RWPE2 (cell line): ENCODE data around the gene FMN2.

Source experiments
- ATAC-seq: fragments of 200-7000 bp; cut with Tn5 transposase; 3 replicates; pipeline ENCODE4 v1.9.1; 2021; ENCODE audit warnings: low read depth
- DNase-seq: peaks from one replicate; pipeline ENCODE4 v3.0.0-alpha.2; 2020; ENCODE audit warnings: low spot score
- H3K27ac ChIP-seq: fragments of 450-650 bp; 2 replicates; pipeline ENCODE4 v1.5.1; 2017; ENCODE audit warnings: mild to moderate bottlenecking; ENCODE audit not compliant: poor library complexity, severe bottlenecking
- H3K27me3 ChIP-seq: fragments of 250-450 bp; sonication (Bioruptor Pico); 2 replicates; pipeline ENCODE4 v1.5.1; 2021; ENCODE audit warnings: mild to moderate bottlenecking, moderate library complexity; ENCODE audit not compliant: insufficient read depth, poor library complexity, severe bottlenecking
- H3K36me3 ChIP-seq: fragments of 250-450 bp; sonication (Bioruptor Pico); 2 replicates; pipeline ENCODE4 v1.5.1; 2020; ENCODE audit warnings: low read depth, mild to moderate bottlenecking, moderate library complexity
- H3K4me1 ChIP-seq: fragments of 250-450 bp; sonication (Bioruptor Pico); 2 replicates; pipeline ENCODE4 v1.5.1; 2021; ENCODE audit warnings: mild to moderate bottlenecking, moderate library complexity; ENCODE audit not compliant: insufficient read depth, poor library complexity, severe bottlenecking
- H3K4me3 ChIP-seq: fragments of 250-450 bp; sonication (Bioruptor Pico); 2 replicates; pipeline ENCODE4 v1.5.1; 2021; ENCODE audit warnings: mild to moderate bottlenecking, moderate library complexity; ENCODE audit not compliant: severe bottlenecking
- H3K9me3 ChIP-seq: fragments of 250-450 bp; sonication (Bioruptor Pico); 2 replicates; pipeline ENCODE4 v1.5.1; 2021; ENCODE audit warnings: mild to moderate bottlenecking, moderate library complexity; ENCODE audit not compliant: severe bottlenecking
- TF ChIP-seq, protein P1 (sequence below): fragments of 450-650 bp; IDR thresholded peaks from one replicate; pipeline ENCODE4 v1.5.1; 2017; ENCODE audit warnings: mild to moderate bottlenecking, moderate library complexity; ENCODE audit not compliant: poor library complexity, severe bottlenecking

FMN2 gene

DNA sequence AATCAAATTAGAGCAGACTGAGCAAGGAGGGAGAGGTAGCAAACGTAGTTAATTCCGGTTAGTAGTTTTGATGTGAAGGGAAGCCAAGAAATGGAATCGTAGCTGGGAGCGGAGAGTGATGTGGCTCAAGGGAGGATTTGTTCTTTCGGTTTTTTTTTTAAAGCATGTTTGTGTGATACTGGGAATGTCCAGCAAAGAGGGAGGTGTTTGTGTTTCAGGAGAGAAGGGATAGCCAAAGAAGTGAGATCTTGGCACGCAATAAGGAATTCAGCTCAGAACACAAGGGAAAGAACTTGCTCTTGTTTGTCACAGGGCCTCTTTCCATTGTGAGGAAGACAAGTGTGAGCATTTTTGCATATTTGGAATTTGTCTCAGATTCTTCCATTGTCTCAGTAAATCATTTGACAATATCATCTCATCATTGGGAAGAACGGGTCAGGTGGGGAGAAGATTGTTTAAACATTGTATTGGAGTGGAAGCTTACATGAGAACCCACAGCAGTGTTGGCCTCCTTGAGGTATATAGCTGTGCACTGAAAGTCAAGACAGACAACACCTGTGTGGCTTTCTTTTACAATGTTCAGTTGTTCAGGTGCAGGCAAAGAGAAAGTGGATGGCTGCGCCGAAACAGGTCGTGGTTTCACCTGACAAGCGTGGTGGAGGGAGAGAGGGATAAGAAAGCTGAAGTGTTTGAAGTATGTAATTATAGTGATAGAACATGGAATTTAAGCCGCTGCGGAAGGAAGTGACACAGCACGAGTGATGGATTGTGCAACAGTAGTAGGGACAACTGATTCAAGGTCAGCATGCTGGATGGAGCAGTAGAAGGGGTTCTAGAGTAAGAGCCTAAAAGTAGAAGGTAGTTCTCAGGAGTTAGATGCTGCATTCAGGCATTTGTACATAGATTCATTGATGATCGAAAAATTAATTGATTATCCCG lies 25.4 kb downstream of the FMN2 start:
- TF ChIP-seq, protein P1, sequence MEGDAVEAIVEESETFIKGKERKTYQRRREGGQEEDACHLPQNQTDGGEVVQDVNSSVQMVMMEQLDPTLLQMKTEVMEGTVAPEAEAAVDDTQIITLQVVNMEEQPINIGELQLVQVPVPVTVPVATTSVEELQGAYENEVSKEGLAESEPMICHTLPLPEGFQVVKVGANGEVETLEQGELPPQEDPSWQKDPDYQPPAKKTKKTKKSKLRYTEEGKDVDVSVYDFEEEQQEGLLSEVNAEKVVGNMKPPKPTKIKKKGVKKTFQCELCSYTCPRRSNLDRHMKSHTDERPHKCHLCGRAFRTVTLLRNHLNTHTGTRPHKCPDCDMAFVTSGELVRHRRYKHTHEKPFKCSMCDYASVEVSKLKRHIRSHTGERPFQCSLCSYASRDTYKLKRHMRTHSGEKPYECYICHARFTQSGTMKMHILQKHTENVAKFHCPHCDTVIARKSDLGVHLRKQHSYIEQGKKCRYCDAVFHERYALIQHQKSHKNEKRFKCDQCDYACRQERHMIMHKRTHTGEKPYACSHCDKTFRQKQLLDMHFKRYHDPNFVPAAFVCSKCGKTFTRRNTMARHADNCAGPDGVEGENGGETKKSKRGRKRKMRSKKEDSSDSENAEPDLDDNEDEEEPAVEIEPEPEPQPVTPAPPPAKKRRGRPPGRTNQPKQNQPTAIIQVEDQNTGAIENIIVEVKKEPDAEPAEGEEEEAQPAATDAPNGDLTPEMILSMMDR: no peak
- no peaks in the 10 kb centered on the region for H3K4me1 ChIP-seq
- H3K9me3 ChIP-seq: no peaks in the 10 kb centered on the region
- ATAC-seq (no peak), DNase-seq (no peak)
- H3K36me3 ChIP-seq: no peaks in the 10 kb centered on the region
- H3K4me3 ChIP-seq: no peak overlapping the region
- no peaks in the 10 kb centered on the region for H3K27me3 ChIP-seq
- no peak overlapping the region for H3K27ac ChIP-seq

DNA sequence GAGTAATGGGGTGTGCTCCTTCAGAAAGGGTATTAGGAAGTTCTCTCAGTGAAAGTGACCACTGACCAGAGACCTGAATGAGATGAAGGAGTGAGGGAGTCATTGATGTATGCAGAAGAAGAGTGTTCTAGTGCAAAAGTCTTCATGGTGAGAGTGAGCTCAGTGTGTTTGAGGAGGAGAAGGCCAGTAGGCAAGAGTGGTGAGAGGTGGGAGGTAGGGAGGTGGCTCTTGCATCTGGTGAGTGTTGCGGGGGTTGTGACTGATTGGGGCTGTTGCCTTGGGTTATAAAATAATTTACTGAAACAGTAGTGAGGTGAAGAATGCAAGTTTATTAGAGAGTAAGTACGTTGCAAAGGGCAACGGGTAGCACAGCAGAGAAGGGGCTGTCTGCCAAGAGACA lies 26.2 kb downstream of the FMN2 start:
- TF ChIP-seq, protein P1: no peak
- no peak for ATAC-seq

DNA sequence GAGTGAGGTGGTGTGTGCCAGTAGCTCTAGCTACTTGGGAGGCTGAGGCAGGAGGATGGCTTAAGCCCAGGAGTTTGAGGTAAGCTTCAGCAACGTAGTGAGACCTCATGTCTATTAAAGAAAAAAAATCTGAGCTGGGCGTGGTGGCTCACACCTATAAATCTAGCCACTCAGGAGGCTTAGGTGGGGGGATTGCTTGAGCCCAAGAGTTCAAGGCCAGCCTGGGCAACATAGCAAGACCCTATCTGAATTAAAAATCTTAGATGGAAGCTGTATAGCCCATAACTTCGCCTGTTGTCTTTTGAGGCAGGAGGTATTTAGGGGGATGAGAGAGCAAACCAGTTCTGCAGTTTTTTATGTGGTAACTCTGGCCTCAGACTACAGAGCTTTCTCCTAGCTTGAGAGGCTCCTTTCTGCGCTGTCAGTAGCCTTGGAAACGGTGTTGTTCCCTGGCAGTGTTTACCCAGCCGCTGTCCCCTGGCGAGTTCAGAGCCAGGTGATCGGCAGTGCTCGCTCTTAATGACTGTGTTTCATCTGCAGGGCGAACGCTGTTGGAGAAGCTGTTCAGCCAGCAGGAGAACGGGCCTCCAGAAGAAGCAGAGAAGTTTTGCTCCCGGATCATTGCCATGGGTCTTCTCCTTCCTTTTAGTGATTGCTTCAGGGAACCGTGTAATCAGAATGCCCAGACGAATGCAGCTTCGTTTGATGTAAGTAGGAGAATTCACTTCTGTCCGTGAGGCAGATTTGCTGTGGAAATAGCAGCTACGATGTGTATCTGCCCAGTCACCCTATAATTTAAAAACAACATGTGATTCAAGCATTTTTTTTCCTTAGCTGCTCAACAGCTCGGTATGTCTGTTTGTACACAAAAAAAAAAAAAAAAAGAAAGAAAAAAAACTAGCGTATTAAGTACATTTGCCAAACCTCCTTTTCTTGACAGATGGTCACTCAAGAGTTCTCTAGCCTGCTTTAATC lies 31.2 kb downstream of the FMN2 start:
- H3K27me3 ChIP-seq: no peaks in the 10 kb centered on the region
- ATAC-seq: no peak
- no peaks in the 10 kb centered on the region for H3K36me3 ChIP-seq
- H3K9me3 ChIP-seq: no peaks in the 10 kb centered on the region
- H3K4me1 ChIP-seq: no peaks in the 10 kb centered on the region
- no peak overlapping the region for H3K27ac ChIP-seq
- TF ChIP-seq, protein P1: no peak
- no peak for DNase-seq
- H3K4me3 ChIP-seq: no peak overlapping the region

More for the DNA sequence above, 26.2 kb downstream of the FMN2 start:
- Histone ChIP-seq H3K27ac (no peak overlapping the region), H3K36me3 (no peaks in the 10 kb centered on the region), H3K4me3 (no peak overlapping the region), H3K4me1 (no peaks in the 10 kb centered on the region), H3K9me3 (no peaks in the 10 kb centered on the region), H3K27me3 (no peaks in the 10 kb centered on the region)
- no peak for DNase-seq

DNA sequence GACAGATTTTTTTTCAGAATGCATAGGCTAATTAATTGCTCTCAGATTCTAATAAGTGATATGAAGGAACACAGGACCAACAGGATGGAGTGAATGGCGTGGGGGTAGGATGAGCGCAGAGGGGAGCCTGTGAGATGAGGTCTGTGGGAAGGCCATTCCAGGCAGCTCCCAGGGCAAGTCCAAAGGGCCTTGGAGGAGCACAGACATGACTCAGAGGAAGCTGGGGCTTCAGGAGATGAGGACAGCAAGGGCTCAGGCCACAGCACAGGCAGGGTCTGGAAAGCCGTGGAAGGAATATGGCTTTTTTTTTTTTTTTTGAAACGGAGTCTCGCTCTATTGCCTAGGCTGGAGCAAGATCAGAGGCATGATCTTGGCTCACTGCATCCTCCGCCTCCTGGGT lies 35.1 kb downstream of the FMN2 start:
- Histone ChIP-seq H3K4me3 (no peak overlapping the region), H3K9me3 (no peaks in the 10 kb centered on the region), H3K27ac (no peak overlapping the region), H3K27me3 (no peaks in the 10 kb centered on the region), H3K36me3 (no peaks in the 10 kb centered on the region), H3K4me1 (no peaks in the 10 kb centered on the region)
- ATAC-seq (no peak), DNase-seq (no peak)
- TF ChIP-seq, protein P1: no peak
